Breast epithelium (tissue), 4 donors: Measurements from ENCODE around the gene CDCA3. TPM values are rescaled to one million over a fixed set of nuclear protein-coding genes. Genes with fewer than 3 reads are reported as not detected.

ENCODE experiments used
- DNase-seq, 2 donors: peaks; one replicate each; pipeline ENCODE4 v3.0.0-alpha.2; 2019; ENCODE audit warnings: low spot score in 2 of 2
- H3K27ac ChIP-seq, 2 donors: fragments of 200-600 bp; sonication (generic) in 1 of 2; one replicate each; pipeline ENCODE4 v1.5.1; 2016 to 2019; ENCODE audit warnings: mild to moderate bottlenecking in 1 of 2
- H3K27me3 ChIP-seq, 2 donors: fragments of 200-600 bp; sonication (generic) in 1 of 2; one replicate each; pipeline versions ENCODE4 v1.5.1 to v1.6.0; 2017 to 2019; ENCODE audit warnings: control low read depth in 1 of 2, mild to moderate bottlenecking in 1 of 2
- H3K36me3 ChIP-seq: fragments of 200-600 bp; one replicate; pipeline ENCODE4 v1.5.1; 2019
- H3K4me1 ChIP-seq, 2 donors: fragments of 200-600 bp; sonication (generic); one replicate each; pipeline ENCODE4 v1.5.1; 2016 to 2019; ENCODE audit warnings: control low read depth in 1 of 2
- H3K4me3 ChIP-seq, 3 donors: fragments of 200-600 bp; sonication (generic); 1 replicate in 2 of 3; 2 replicates in 1 of 3; pipeline ENCODE4 v1.5.1; 2016 to 2019; ENCODE audit warnings: mild to moderate bottlenecking in 3 of 3, moderate library complexity in 2 of 3
- H3K9me3 ChIP-seq, 2 donors: fragments of 200-600 bp; sonication (generic) in 1 of 2; one replicate each; pipeline ENCODE4 v1.5.1; 2016 to 2019; ENCODE audit warnings: control low read depth in 1 of 2
- POLR2A ChIP-seq: fragments of 450-650 bp; IDR thresholded peaks from one replicate; pipeline ENCODE4 v1.6.1; 2016; ENCODE audit warnings: antibody characterized with exemption, mild to moderate bottlenecking, moderate library complexity
- POLR2AphosphoS5 ChIP-seq, 3 donors: sonication (generic); formaldehyde crosslinking; IDR thresholded peaks; one replicate each; pipeline ENCODE4 v1.6.1; 2017; ENCODE audit warnings: antibody characterized with exemption in 3 of 3
- intact Hi-C: fragments of 100-400 bp; cut with DNase I; formaldehyde crosslinking; loops from one replicate; pipeline ENCODE4 v1.15.1; 2023; ENCODE audit warnings: low total_unique reads
- total RNA-seq, 3 donors: library from RNA; depleted of rRNA; stranded (reverse); fragments of >200 nt; gene quantifications; one replicate each; pipeline ENCODE4 v1.1.0, GENCODE V29; 2016
- TF ChIP-seq, protein P1 (sequence below), 3 donors: fragments of 450-650 bp; IDR thresholded peaks; one replicate each; pipeline ENCODE4 v1.5.1; 2016 to 2017; ENCODE audit warnings: antibody characterized with exemption in 3 of 3, mild to moderate bottlenecking in 3 of 3, moderate library complexity in 3 of 3

The CDCA3 gene
- total RNA-seq, 3 donors from 2014 or later: 0.33 to 3.0 (median 1.8) TPM

DNA sequence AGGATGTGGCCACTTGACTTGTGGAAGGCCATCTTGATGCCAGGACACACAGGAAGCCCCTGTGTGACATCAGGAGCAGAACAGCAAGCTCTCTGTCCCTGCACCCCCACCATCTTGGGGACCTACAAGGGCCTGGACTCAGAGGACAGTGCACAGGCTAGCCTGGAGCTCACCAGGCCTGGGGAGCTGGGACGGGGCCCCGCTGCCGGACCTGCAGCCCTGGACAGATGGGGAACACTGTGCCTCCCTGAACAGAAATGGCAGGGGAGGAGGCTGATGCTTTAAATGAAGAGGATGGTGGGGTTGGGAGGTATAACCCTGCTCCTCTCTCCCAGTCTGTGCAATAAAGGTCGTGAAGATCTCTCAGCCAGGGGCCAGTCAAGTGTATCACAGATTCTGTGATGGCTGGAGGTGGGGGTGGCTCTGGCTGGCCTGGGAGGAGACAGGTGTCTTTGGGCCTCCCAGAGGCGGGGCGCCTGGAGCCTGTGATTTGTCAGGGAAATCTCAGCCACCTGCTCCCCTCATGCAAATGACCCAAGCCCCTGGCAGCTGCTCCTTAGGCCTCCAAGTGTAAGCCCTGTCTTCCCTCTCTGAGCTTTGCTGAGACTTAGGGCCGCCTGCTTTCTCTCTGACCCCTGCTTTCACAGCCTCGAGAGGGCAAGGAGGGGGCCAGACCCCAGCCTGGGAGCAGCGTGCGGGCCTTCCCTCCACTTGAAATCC is 11.4 kb downstream of the CDCA3 start:
- no peaks in the 10 kb centered on the region for H3K4me1 ChIP-seq
- H3K27ac ChIP-seq: no peak overlapping the region
- no peaks in the 10 kb centered on the region for H3K9me3 ChIP-seq
- no peak overlapping the region for H3K4me3 ChIP-seq
- no peaks in the 10 kb centered on the region for H3K36me3 ChIP-seq
- intact Hi-C loops: no loop called here
- no peak for TF ChIP-seq POLR2AphosphoS5 (IDR thresholded peaks at IDR 0.05)
- TF ChIP-seq, protein P1, sequence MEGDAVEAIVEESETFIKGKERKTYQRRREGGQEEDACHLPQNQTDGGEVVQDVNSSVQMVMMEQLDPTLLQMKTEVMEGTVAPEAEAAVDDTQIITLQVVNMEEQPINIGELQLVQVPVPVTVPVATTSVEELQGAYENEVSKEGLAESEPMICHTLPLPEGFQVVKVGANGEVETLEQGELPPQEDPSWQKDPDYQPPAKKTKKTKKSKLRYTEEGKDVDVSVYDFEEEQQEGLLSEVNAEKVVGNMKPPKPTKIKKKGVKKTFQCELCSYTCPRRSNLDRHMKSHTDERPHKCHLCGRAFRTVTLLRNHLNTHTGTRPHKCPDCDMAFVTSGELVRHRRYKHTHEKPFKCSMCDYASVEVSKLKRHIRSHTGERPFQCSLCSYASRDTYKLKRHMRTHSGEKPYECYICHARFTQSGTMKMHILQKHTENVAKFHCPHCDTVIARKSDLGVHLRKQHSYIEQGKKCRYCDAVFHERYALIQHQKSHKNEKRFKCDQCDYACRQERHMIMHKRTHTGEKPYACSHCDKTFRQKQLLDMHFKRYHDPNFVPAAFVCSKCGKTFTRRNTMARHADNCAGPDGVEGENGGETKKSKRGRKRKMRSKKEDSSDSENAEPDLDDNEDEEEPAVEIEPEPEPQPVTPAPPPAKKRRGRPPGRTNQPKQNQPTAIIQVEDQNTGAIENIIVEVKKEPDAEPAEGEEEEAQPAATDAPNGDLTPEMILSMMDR (IDR thresholded peaks at IDR 0.05): no peak
- TF ChIP-seq POLR2A: no peak
- no peak for DNase-seq
- no peaks in the 10 kb centered on the region for H3K27me3 ChIP-seq

DNA sequence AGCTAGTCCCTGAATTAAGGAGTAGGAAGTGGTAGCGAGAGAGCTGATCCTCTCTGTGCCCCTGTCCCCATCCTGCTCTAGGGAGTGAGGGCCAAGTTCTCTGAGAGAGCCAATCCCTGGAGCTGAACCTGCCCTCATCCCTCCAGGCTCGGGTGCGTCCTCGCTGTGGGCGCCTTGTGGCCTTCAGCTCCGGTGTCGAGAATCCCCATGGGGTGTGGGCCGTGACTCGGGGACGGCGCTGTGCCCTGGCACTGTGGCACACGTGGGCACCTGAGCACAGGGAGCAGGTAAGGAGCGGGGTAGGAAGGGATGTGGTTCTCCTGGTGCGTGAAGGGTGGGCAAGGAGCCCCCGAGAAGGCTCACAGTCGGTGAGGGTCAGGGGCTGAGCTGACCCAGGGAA is 12.2 kb downstream of the CDCA3 start:
- intact Hi-C loops: no loop called here
- Histone ChIP-seq H3K9me3 (no peaks in the 10 kb centered on the region), H3K27me3 (no peaks in the 10 kb centered on the region), H3K27ac (no peak overlapping the region), H3K4me3 (no peak overlapping the region), H3K4me1 (no peaks in the 10 kb centered on the region), H3K36me3 (no peaks in the 10 kb centered on the region)
- TF ChIP-seq POLR2AphosphoS5 (IDR thresholded peaks at IDR 0.05) (no peak), POLR2A (no peak)
- TF ChIP-seq, protein P1 (IDR thresholded peaks at IDR 0.05): no peak
- no peak for DNase-seq

DNA sequence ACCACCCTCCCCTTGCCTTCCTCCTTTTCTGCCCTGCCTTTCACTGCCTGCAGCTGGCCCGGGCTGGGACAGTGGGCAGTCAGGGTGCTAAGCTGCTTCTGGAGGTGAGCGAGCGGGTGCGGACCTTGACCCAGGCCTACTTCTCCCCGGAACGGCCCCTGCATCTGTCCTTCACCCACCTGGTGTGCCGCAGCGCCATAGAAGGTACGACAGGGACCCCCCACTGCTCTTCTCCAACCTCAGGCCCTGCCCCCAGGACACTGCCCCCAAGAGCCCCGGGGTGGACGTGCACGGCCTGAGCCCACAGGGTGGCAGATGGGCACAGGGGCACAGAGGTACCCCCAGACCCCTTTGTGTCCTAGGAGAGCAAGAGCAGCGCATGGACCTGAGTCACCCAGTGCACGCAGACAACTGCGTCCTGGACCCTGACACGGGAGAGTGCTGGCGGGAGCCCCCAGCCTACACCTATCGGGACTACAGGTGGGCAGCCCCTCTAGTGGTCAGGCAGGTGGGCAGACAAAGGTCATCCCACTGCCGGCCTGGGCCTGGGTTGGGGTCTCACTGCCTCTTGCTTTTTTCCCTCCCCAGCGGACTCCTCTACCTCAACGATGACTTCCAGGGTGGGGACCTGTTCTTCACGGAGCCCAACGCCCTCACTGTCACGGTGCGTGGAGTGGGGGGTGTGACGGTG is 13.6 kb downstream of the CDCA3 start:
- Histone ChIP-seq H3K4me1 (no peaks in the 10 kb centered on the region), H3K36me3 (no peaks in the 10 kb centered on the region), H3K27me3 (no peaks in the 10 kb centered on the region), H3K27ac (no peak overlapping the region), H3K9me3 (no peaks in the 10 kb centered on the region), H3K4me3 (no peak overlapping the region)
- TF ChIP-seq, protein P1 (IDR thresholded peaks at IDR 0.05): no peak
- TF ChIP-seq POLR2A (no peak), POLR2AphosphoS5 (IDR thresholded peaks at IDR 0.05) (no peak)
- no peak for DNase-seq
- intact Hi-C loops: no loop called here

DNA sequence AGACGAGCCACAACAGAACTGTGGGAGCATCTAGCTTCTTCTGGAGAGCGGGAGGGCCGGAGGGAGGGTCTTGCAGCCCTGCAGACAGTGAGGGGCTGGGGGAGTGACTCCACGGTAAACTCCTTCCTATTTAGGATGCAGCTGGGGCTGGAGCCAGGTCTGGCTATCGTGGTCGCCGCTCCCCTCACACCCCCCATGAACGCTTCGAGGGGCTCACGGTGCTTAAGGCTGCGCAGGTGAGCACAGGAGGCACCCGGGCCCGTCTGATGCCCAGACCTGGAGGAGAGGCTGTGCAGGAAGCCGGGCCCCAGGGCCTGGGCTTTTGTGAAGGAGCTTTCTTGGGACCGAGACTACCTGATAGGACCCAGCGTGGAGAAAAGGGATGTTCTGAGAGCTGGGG is 14.2 kb downstream of the CDCA3 start:
- Histone ChIP-seq H3K27me3 (no peaks in the 10 kb centered on the region), H3K4me3 (no peak overlapping the region), H3K4me1 (no peaks in the 10 kb centered on the region), H3K27ac (no peak overlapping the region), H3K36me3 (no peaks in the 10 kb centered on the region), H3K9me3 (no peaks in the 10 kb centered on the region)
- intact Hi-C loops: no loop called here
- DNase-seq: no peak
- TF ChIP-seq POLR2AphosphoS5 (IDR thresholded peaks at IDR 0.05) (no peak), POLR2A (no peak)
- TF ChIP-seq, protein P1 (IDR thresholded peaks at IDR 0.05): no peak

DNA sequence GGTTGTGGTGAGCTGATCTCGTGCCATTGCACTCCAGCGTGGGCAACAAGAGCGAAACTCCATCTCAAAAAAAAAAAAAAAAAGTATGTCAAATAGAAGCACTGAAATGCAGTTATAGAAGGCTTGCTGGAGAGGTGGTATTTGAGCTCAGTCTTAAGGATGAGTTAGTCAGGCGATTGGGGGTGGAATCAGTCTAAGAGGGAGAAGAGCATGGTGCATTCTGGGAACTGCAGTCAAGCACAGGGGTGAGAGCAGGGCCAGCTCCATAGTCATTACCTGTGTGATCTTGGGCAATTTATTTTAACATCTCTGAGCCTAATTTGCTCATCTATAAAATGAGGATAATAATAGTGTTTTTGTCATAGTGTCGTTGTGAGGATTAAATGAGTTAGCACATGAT is 16.2 kb downstream of the CDCA3 start:
- Histone ChIP-seq H3K4me3 (no peak overlapping the region), H3K27ac (no peak overlapping the region), H3K4me1 (no peaks in the 10 kb centered on the region), H3K36me3 (no peaks in the 10 kb centered on the region), H3K27me3 (no peaks in the 10 kb centered on the region), H3K9me3 (no peaks in the 10 kb centered on the region)
- TF ChIP-seq POLR2A (no peak), POLR2AphosphoS5 (IDR thresholded peaks at IDR 0.05) (no peak)
- TF ChIP-seq, protein P1 (IDR thresholded peaks at IDR 0.05): no peak
- intact Hi-C loops: no loop called here
- DNase-seq: no peak
